Left lobe of liver (tissue), 1 donor: ENCODE results near the gene TP73. TPM values are rescaled to one million over a fixed set of nuclear protein-coding genes. Genes with fewer than 3 reads are reported as not detected.

ENCODE experiments used
- total RNA-seq: library from RNA; stranded (reverse); gene quantifications from one replicate; pipeline ENCODE4 v1.2.1, GENCODE V29; 2021
- donor health status: DM: no; HTN: yes; CAD: no.

The TP73 gene
- total RNA-seq, 1 donor from 2014 or later = 0.08 TPM

Other genes with a start within 250 kb of the TP73 start
- 8.1 TPM for gene ARHGEF16, start 197.9 kb upstream of the TP73 start, total RNA-seq
- gene MEGF6, start 41.0 kb upstream of the TP73 start, total RNA-seq = 6.9 TPM
- gene TPRG1L, start 27.5 kb upstream of the TP73 start, total RNA-seq = 49.9 TPM
- gene WRAP73, start 2.4 kb upstream of the TP73 start, total RNA-seq = 8.9 TPM
- not detected for gene CCDC27, start 99.9 kb downstream of the TP73 start, total RNA-seq
- gene SMIM1, start 120.2 kb downstream of the TP73 start, total RNA-seq = 4.9 TPM
- 27.5 TPM for gene LRRC47, start 144.0 kb downstream of the TP73 start, total RNA-seq
- 27.5 TPM for gene CEP104, start 204.7 kb downstream of the TP73 start, total RNA-seq
- 3.1 TPM for gene DFFB, start 205.0 kb downstream of the TP73 start, total RNA-seq
- gene C1orf174, start 247.8 kb downstream of the TP73 start, total RNA-seq = 11.0 TPM